ENCODE measurements around the gene DRD4. TPM values are rescaled to one million over a fixed set of nuclear protein-coding genes. Genes with fewer than 3 reads are reported as not detected.

Gene DRD4
- polyA plus RNA-seq, 3 donors: 0.13 TPM; not detected in 2

DNA sequence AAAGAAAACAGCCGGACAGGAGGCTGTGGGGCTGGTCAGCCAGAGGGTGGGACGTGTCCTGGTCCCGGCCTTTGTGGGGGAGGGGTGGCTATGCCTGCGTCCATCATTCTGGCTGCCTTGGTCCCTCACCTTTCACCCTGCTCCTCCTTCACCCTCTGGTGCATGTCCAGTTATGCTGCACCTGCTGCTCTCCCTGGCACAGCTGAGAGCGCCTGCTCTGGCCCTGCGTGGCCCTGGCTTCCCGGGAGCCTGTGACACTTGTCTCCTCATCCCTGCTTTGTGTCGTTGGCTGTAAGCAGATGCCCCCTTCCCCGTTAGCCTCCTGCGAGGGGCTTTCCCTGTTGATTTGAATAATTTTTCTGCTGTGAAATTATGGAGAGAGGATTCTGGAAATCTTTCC is 44.2 kb upstream of the DRD4 start:
- peaks cover 0 to 2% (median 0%) of the 10 kb centered on the region in 3 donors for H3K27me3 Mint-ChIP-seq (ENCODE audit: low read depth in 3 of 3)
- H3K4me3 ChIP-seq (replicated peaks in 1 of 3; ENCODE audit: low read depth in 2 of 3, low read length in 3 of 3): no peak overlapping the region
- no peak overlapping the region for H3K27ac ChIP-seq (ENCODE audit: low read depth in 1 of 2, low read length in 2 of 2)
- no peaks in the 10 kb centered on the region for H3K9me3 ChIP-seq (replicated peaks in 1 of 2; ENCODE audit: control insufficient read depth in 1 of 2, insufficient read depth in 1 of 2, low read length in 2 of 2)
- peaks cover 78 to 93% of the 10 kb centered on the region in 2 donors for H3K36me3 ChIP-seq (replicated peaks in 1 of 2; ENCODE audit: control insufficient read depth in 1 of 2, insufficient read depth in 2 of 2, low read length in 2 of 2)
- no peak overlapping the region for H3K27ac Mint-ChIP-seq
- 97% methylated on average over 6 of the region's 10 CpGs for WGBS (ENCODE audit: insufficient coverage)
- H3K4me1 Mint-ChIP-seq: peaks cover 10% of the 10 kb centered on the region
- peaks cover 8% of the 10 kb centered on the region in 2 donors for H3K4me1 ChIP-seq (ENCODE audit: control insufficient read depth in 1 of 2, insufficient read depth in 2 of 2, low read length in 2 of 2)
- peaks cover 80 to 96% of the 10 kb centered on the region in 2 donors for H3K36me3 Mint-ChIP-seq
- no peak overlapping the region for H3K4me2 ChIP-seq (replicated peaks; ENCODE audit: extremely low read depth, low read length, poor library complexity, severe bottlenecking)
- intact Hi-C loops (cut with micrococcal nuclease): no loop called here
- no peak overlapping the region for H2AFZ ChIP-seq (ENCODE audit: insufficient read depth, low read depth, low read length, poor library complexity, severe bottlenecking)
- H3K4me3 Mint-ChIP-seq: no peak overlapping the region
- TF ChIP-seq, protein P1, sequence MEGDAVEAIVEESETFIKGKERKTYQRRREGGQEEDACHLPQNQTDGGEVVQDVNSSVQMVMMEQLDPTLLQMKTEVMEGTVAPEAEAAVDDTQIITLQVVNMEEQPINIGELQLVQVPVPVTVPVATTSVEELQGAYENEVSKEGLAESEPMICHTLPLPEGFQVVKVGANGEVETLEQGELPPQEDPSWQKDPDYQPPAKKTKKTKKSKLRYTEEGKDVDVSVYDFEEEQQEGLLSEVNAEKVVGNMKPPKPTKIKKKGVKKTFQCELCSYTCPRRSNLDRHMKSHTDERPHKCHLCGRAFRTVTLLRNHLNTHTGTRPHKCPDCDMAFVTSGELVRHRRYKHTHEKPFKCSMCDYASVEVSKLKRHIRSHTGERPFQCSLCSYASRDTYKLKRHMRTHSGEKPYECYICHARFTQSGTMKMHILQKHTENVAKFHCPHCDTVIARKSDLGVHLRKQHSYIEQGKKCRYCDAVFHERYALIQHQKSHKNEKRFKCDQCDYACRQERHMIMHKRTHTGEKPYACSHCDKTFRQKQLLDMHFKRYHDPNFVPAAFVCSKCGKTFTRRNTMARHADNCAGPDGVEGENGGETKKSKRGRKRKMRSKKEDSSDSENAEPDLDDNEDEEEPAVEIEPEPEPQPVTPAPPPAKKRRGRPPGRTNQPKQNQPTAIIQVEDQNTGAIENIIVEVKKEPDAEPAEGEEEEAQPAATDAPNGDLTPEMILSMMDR (IDR thresholded peaks at IDR 0.05): no peak
- peaks cover 65% of the 10 kb centered on the region for H4K20me1 ChIP-seq (ENCODE audit: insufficient read depth, low read length)
- H3K79me2 ChIP-seq (ENCODE audit: insufficient read depth, low read length): peaks cover 22% of the 10 kb centered on the region
- H3K9ac ChIP-seq (ENCODE audit: insufficient read depth, low read length, poor library complexity, severe bottlenecking): no peak overlapping the region
- DNase-seq: no peak
- no peaks in the 10 kb centered on the region for H3K9me3 Mint-ChIP-seq
- H3K27me3 ChIP-seq (ENCODE audit: control insufficient read depth in 2 of 2, insufficient read depth in 2 of 2, low read length in 2 of 2): no peaks in the 10 kb centered on the region

DNA sequence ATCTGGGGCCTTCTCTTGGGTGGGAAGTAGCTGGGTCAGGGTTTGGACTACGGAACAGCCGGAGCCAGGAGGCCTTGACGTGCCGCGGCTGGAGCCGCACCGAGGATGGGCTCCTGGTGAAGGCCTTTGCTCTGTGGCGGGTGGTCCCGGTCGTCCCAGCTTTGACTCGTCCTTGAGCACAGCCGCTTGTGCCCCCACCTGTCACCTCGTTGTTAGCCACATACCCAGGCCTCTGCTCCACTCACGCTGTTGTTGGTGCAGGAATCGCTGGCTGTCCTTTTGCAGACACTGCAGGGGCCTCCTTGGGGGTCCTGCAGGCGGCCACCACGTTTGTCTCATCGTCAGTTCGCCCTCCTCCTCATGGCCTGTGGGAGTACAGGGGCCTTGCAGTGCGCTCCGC is 43.7 kb upstream of the DRD4 start:
- intact Hi-C loops (cut with micrococcal nuclease): no loop called here
- Histone ChIP-seq H3K4me2 (replicated peaks; ENCODE audit: extremely low read depth, low read length, poor library complexity, severe bottlenecking) (no peak overlapping the region), H2AFZ (ENCODE audit: insufficient read depth, low read depth, low read length, poor library complexity, severe bottlenecking) (no peak overlapping the region), H3K27me3 (ENCODE audit: control insufficient read depth in 2 of 2, insufficient read depth in 2 of 2, low read length in 2 of 2) (no peaks in the 10 kb centered on the region), H4K20me1 (ENCODE audit: insufficient read depth, low read length) (peaks cover 68% of the 10 kb centered on the region), H3K9ac (ENCODE audit: insufficient read depth, low read length, poor library complexity, severe bottlenecking) (no peak overlapping the region), H3K9me3 (replicated peaks in 1 of 2; ENCODE audit: control insufficient read depth in 1 of 2, insufficient read depth in 1 of 2, low read length in 2 of 2) (no peaks in the 10 kb centered on the region), H3K79me2 (ENCODE audit: insufficient read depth, low read length) (peaks cover 22% of the 10 kb centered on the region), H3K4me3 (replicated peaks in 1 of 3; ENCODE audit: low read depth in 2 of 3, low read length in 3 of 3) (no peak overlapping the region), H3K36me3 (replicated peaks in 1 of 2; ENCODE audit: control insufficient read depth in 1 of 2, insufficient read depth in 2 of 2, low read length in 2 of 2) (peaks cover 82 to 97% of the 10 kb centered on the region in 2 donors), H3K27ac (ENCODE audit: low read depth in 1 of 2, low read length in 2 of 2) (no peak overlapping the region), H3K4me1 (ENCODE audit: control insufficient read depth in 1 of 2, insufficient read depth in 2 of 2, low read length in 2 of 2) (peaks cover 3 to 4% of the 10 kb centered on the region in 2 donors)
- no peak for DNase-seq
- Mint-ChIP-seq H3K9me3 (no peaks in the 10 kb centered on the region), H3K27me3 (ENCODE audit: low read depth in 3 of 3) (peaks cover 0 to 2% (median 0%) of the 10 kb centered on the region in 3 donors), H3K27ac (peak overlapping the region in 1 of 7 donors; percentile 23), H3K36me3 (peaks cover 80 to 97% of the 10 kb centered on the region in 2 donors), H3K4me3 (no peak overlapping the region), H3K4me1 (peaks cover 6% of the 10 kb centered on the region)
- TF ChIP-seq, protein P1 (IDR thresholded peaks at IDR 0.05): no peak
- WGBS (ENCODE audit: insufficient coverage): 100% methylated on average over 15 of the region's 21 CpGs
